Smooth muscle cell (in vitro differentiated cells): Measurements from ENCODE around the gene PCDHGB2. TPM values are rescaled to one million over a fixed set of nuclear protein-coding genes. Genes with fewer than 3 reads are reported as not detected.
"Not testable (repeated sequence)": the region's sequence is repeated elsewhere in the genome, so short reads cannot be mapped to it uniquely, and the experiment has no call there.

Source experiments
- DNase-seq: peaks from one replicate; lab custom pipeline; 2025; ENCODE audit not compliant: unreplicated experiment; lab: John Stamatoyannopoulos, UW
- H2AFZ ChIP-seq: fragments of 200-600 bp; sonication (generic); 2 replicates; pipeline ENCODE4 v1.6.0; 2016; ENCODE audit warnings: antibody characterized with exemption, low read depth, mild to moderate bottlenecking
- H3F3A ChIP-seq: fragments of 200-600 bp; sonication (generic); 2 replicates; pipeline ENCODE4 v1.6.0; 2017; ENCODE audit warnings: antibody characterized with exemption, low read depth
- H3K27ac ChIP-seq: fragments of 200-600 bp; sonication (generic); 2 replicates; pipeline ENCODE4 v1.5.1; 2016; ENCODE audit warnings: low read depth, mild to moderate bottlenecking
- H3K27me3 ChIP-seq: fragments of 200-600 bp; sonication (generic); 2 replicates; pipeline ENCODE4 v1.6.1; 2016; ENCODE audit warnings: low read depth, mild to moderate bottlenecking
- H3K36me3 ChIP-seq: fragments of 200-600 bp; sonication (generic); 2 replicates; pipeline ENCODE4 v1.5.1; 2016; ENCODE audit warnings: low read depth
- H3K4me1 ChIP-seq: fragments of 200-600 bp; sonication (generic); 2 replicates; pipeline ENCODE4 v1.5.1; 2016; ENCODE audit warnings: low read depth
- H3K4me2 ChIP-seq: fragments of 200-600 bp; sonication (generic); 2 replicates; pipeline ENCODE4 v1.6.0; 2016; ENCODE audit warnings: mild to moderate bottlenecking
- H3K4me3 ChIP-seq: fragments of 200-600 bp; sonication (generic); 2 replicates; pipeline ENCODE4 v1.5.1; 2016; ENCODE audit warnings: mild to moderate bottlenecking
- H3K79me2 ChIP-seq: fragments of 200-600 bp; sonication (generic); 2 replicates; pipeline ENCODE4 v1.6.0; 2016; ENCODE audit warnings: low read depth, mild to moderate bottlenecking
- H3K9ac ChIP-seq: fragments of 200-600 bp; sonication (generic); 2 replicates; pipeline ENCODE4 v1.6.0; 2016; ENCODE audit warnings: low read depth
- H3K9me3 ChIP-seq: fragments of 200-600 bp; sonication (generic); replicated peaks from 2 replicates; pipeline ENCODE4 v1.5.1; 2016; ENCODE audit warnings: low read depth
- H4K20me1 ChIP-seq: fragments of 200-600 bp; sonication (generic); 2 replicates; pipeline ENCODE4 v1.6.0; 2016; ENCODE audit warnings: low read depth
- CTCF ChIP-seq: fragments of 200-600 bp; sonication (generic); IDR thresholded peaks from 2 replicates; pipeline ENCODE4 v1.5.1; 2017; ENCODE audit warnings: borderline replicate concordance, mild to moderate bottlenecking, antibody characterized with exemption; ENCODE audit not compliant: insufficient read depth, poor library complexity, severe bottlenecking
- WGBS: methylation state at CpG from one replicate; pipeline ENCODE4 v1.1.7; 2016; ENCODE audit warnings: low lambda C conversion rate; 5-methylcytosine and 5-hydroxymethylcytosine counted together
- polyA plus RNA-seq: library from polyadenylated mRNA; unstranded; fragments of >200 nt; fragmentation: Nextera tagmentation; extraction: Ambion mirVana; gene quantifications from 2 replicates; pipeline ENCODE4 v1.2.1, GENCODE V29; 2016
- total RNA-seq: library from RNA; depleted of rRNA; stranded (reverse); fragments of >200 nt; gene quantifications from 2 replicates; pipeline ENCODE4 v1.2.3, GENCODE V29; 2014

PCDHGB2 gene
- total and polyA plus RNA-seq, 2 experiments from 2014 or later: 1.1 TPM; not detected in 1

GRCh38 chr5:141338538-141339306 lies 21.1 kb upstream of the PCDHGB2 start, which contains the start of gene PCDHGA2:
Gene PCDHGA2 (plus strand): TSS chr5:141338760.
- H3K79me2 ChIP-seq: no peaks in the 10 kb centered on the region
- no peaks in the 10 kb centered on the region for H3F3A ChIP-seq
- no peak within 1 kb of the TSS for H3K4me3 ChIP-seq
- H3K9ac ChIP-seq: no peak within 1 kb of the TSS
- no peak within 1 kb of the TSS for H3K4me2 ChIP-seq
- H3K27me3 ChIP-seq: no peaks in the 10 kb centered on the region
- no peaks in the 10 kb centered on the region for H4K20me1 ChIP-seq
- DNase-seq: no peak
- no peak within 1 kb of the TSS for H3K27ac ChIP-seq
- WGBS: 80% methylated on average over 27 of the region's 27 CpGs
- H3K4me1 ChIP-seq: no peaks in the 10 kb centered on the region
- H3K9me3 ChIP-seq: peaks cover 9% of the 10 kb centered on the region
- no peak for TF ChIP-seq CTCF
- no peak within 1 kb of the TSS for H2AFZ ChIP-seq
- H3K36me3 ChIP-seq: no peaks in the 10 kb centered on the region

- H3K27ac ChIP-seq, H3K4me3 ChIP-seq, H3K9ac ChIP-seq, DNase-seq, H2AFZ ChIP-seq, H4K20me1 ChIP-seq, H3K27me3 ChIP-seq, H3F3A ChIP-seq, H3K4me2 ChIP-seq, H3K36me3 ChIP-seq, H3K4me1 ChIP-seq, H3K79me2 ChIP-seq: not testable (repeated sequence)
- H3K9me3 ChIP-seq: peaks cover 16% of the 10 kb centered on the region
- 94% methylated on average over 45 of the region's 45 CpGs for WGBS
Observed at GRCh38 chr5:141340781-141341354, 18.9 kb upstream of the PCDHGB2 start.

GRCh38 chr5:141342773-141343172 lies 17.0 kb upstream of the PCDHGB2 start:
- H3K4me1 ChIP-seq: no peaks in the 10 kb centered on the region
- H4K20me1 ChIP-seq: no peaks in the 10 kb centered on the region
- DNase-seq: no peak
- no peak overlapping the region for H3K9ac ChIP-seq
- no peak overlapping the region for H2AFZ ChIP-seq
- H3F3A ChIP-seq: no peaks in the 10 kb centered on the region
- H3K27ac ChIP-seq: no peak overlapping the region
- 50% methylated on average over 1 of the region's 1 CpG for WGBS
- no peaks in the 10 kb centered on the region for H3K79me2 ChIP-seq
- H3K27me3 ChIP-seq: no peaks in the 10 kb centered on the region
- no peak overlapping the region for H3K4me3 ChIP-seq
- peaks cover 16% of the 10 kb centered on the region for H3K9me3 ChIP-seq
- no peak overlapping the region for H3K4me2 ChIP-seq
- TF ChIP-seq CTCF: no peak
- H3K36me3 ChIP-seq: no peaks in the 10 kb centered on the region

- Histone ChIP-seq H3F3A (no peaks in the 10 kb centered on the region), H4K20me1 (no peaks in the 10 kb centered on the region), H3K27ac (no peak within 1 kb of the TSS), H3K4me2 (no peak within 1 kb of the TSS), H3K36me3 (no peaks in the 10 kb centered on the region), H3K79me2 (no peaks in the 10 kb centered on the region), H3K4me3 (no peak within 1 kb of the TSS), H3K27me3 (no peaks in the 10 kb centered on the region), H3K9ac (no peak within 1 kb of the TSS), H3K4me1 (no peaks in the 10 kb centered on the region), H2AFZ (no peak within 1 kb of the TSS), H3K9me3 (peaks cover 12% of the 10 kb centered on the region)
- DNase-seq: no peak
- no peak for TF ChIP-seq CTCF
- WGBS: 79% methylated on average over 9 of the region's 9 CpGs
Observed at GRCh38 chr5:141343242-141343952, 16.4 kb upstream of the PCDHGB2 start, which contains the start of gene PCDHGA3. Gene PCDHGA3 (plus strand): TSS chr5:141343829. CDS start chr5:141344034, 205 bp downstream.
